Measurements from ENCODE around the gene MTFR2. TPM values are rescaled to one million over a fixed set of nuclear protein-coding genes. Genes with fewer than 3 reads are reported as not detected.

The MTFR2 gene
- total and polyA plus RNA-seq, 3 experiments from 2014 or later: 0.69 to 21.7 (median 18.8) TPM

Other genes starting within 250 kb of the MTFR2 start
- 100 to 1,000 TPM; 247 to 269 TPM for gene BCLAF1, start 39.5 kb upstream of the MTFR2 start, total RNA-seq
- 130 TPM for gene BCLAF1, start 39.5 kb upstream of the MTFR2 start, polyA plus RNA-seq

All from CD8-positive, alpha-beta memory T cell (primary cell).